HepG2 (cell line): Measurements from ENCODE around the gene UBE3A. TPM values are rescaled to one million over a fixed set of nuclear protein-coding genes. Genes with fewer than 3 reads are reported as not detected.
A peak's percentile ranks its signal among the peaks of the same experiment; 100 is the strongest.

ENCODE experiments used
- DNMT3B ChIP-seq: conservative IDR thresholded peaks from 2 replicates; pipeline ENCODE4 v1.6.1; 2016; ENCODE audit warnings: missing biosample characterization, control low read depth
- FOXA1 ChIP-seq, 2 experiments: fragments of 450-650 bp in 1 of 2; sonication (generic) in 1 of 2; formaldehyde crosslinking in 1 of 2; IDR thresholded peaks; 2 replicates each; pipeline versions ENCODE4 v1.4.0 to v1.6.1; 2016 to 2020; ENCODE audit warnings: missing genetic modification reagents in 1 of 2
- FOXK1 ChIP-seq: sonication (generic); formaldehyde crosslinking; IDR thresholded peaks from 2 replicates; pipeline ENCODE4 v1.4.0; 2020; ENCODE audit warnings: low read depth, missing genetic modification reagents, borderline replicate concordance
- HNRNPK ChIP-seq: fragments of 200-400 bp; formaldehyde crosslinking; IDR thresholded peaks from 2 replicates; pipeline ENCODE4 v1.6.1; 2018; ENCODE audit warnings: low read length, low read depth, moderate library complexity, mild to moderate bottlenecking; ENCODE audit not compliant: poor library complexity, severe bottlenecking
- JDP2 ChIP-seq: sonication (generic); formaldehyde crosslinking; IDR thresholded peaks from 2 replicates; pipeline ENCODE4 v1.8.1; 2022; ENCODE audit warnings: missing genetic modification reagents, borderline replicate concordance
- NR2F6 ChIP-seq, 2 experiments: IDR thresholded peaks; 2 replicates each; pipeline ENCODE4 v1.6.1; 2016; ENCODE audit warnings: antibody characterized with exemption in 1 of 2, mild to moderate bottlenecking in 1 of 2
- RFX3 ChIP-seq: IDR thresholded peaks from 2 replicates; pipeline ENCODE4 v1.6.1; 2016; ENCODE audit warnings: missing biosample characterization, missing genetic modification reagents
- ZFAT ChIP-seq: sonication (generic); formaldehyde crosslinking; conservative IDR thresholded peaks from 2 replicates; pipeline ENCODE4 v1.8.1; 2023; ENCODE audit warnings: missing genetic modification reagents, inconsistent platforms
- ZFP90 ChIP-seq: sonication (generic); formaldehyde crosslinking; IDR thresholded peaks from 2 replicates; pipeline ENCODE4 v1.8.0; 2022; ENCODE audit warnings: missing genetic modification reagents, mild to moderate bottlenecking, inconsistent platforms, borderline replicate concordance
- ZNF296 ChIP-seq: sonication (generic); formaldehyde crosslinking; conservative IDR thresholded peaks from 2 replicates; pipeline ENCODE4 v1.5.0; 2020; ENCODE audit warnings: mild to moderate bottlenecking, missing genetic modification reagents
- ZNF430 ChIP-seq: sonication (generic); formaldehyde crosslinking; IDR thresholded peaks from 2 replicates; pipeline ENCODE4 v1.9.0; 2021; ENCODE audit warnings: mild to moderate bottlenecking, missing genetic modification reagents
- ZNF44 ChIP-seq: sonication (generic); formaldehyde crosslinking; IDR thresholded peaks from 2 replicates; pipeline ENCODE4 v1.5.1; 2020; ENCODE audit warnings: mild to moderate bottlenecking, missing genetic modification reagents
- ZNF441 ChIP-seq: sonication (generic); formaldehyde crosslinking; IDR thresholded peaks from 2 replicates; pipeline ENCODE4 v1.7.0; 2021; ENCODE audit warnings: missing genetic modification reagents, borderline replicate concordance
- polyA plus RNA-seq, 8 experiments: library from polyadenylated mRNA; depleted of rRNA in 3 of 8; stranded (reverse) in 7 of 8; unstranded in 1 of 8; fragments of >200 nt; fragmentation: Illumina TruSeq in 4 of 8; extraction: Trizol in 4 of 8; gene quantifications; 2 replicates each; pipeline versions ENCODE4 v1.2.1 to v1.2.3, GENCODE V29; 2011 to 2016; ENCODE audit warnings: low read depth in 4 of 8, missing spikeins in 1 of 8, mixed read lengths in 1 of 8; ENCODE audit not compliant: insufficient read depth in 1 of 8
- total RNA-seq, 5 experiments: library from RNA; depleted of rRNA; stranded (reverse); fragments of >200 nt; fragmentation: Illumina TruSeq; extraction: Trizol; gene quantifications; 2 replicates each; pipeline ENCODE4 v1.2.3, GENCODE V29; 2016; ENCODE audit warnings: low read depth in 1 of 5
- TF ChIP-seq, protein P1 (sequence below): sonication (generic); formaldehyde crosslinking; IDR thresholded peaks from 2 replicates; pipeline ENCODE4 v1.5.0; 2020; ENCODE audit warnings: mild to moderate bottlenecking, missing genetic modification reagents
- TF ChIP-seq, protein P2 (sequence below), 2 experiments: sonication (generic) in 1 of 2; formaldehyde crosslinking in 1 of 2; IDR thresholded peaks; 2 replicates each; pipeline versions ENCODE4 v1.6.1 to v1.9.0; 2014 to 2022; ENCODE audit warnings: antibody characterized with exemption in 1 of 2, borderline replicate concordance in 1 of 2, inconsistent platforms in 1 of 2, low read depth in 1 of 2, missing genetic modification reagents in 1 of 2
- TF ChIP-seq, protein P3 (sequence below): sonication (generic); formaldehyde crosslinking; IDR thresholded peaks from 2 replicates; pipeline ENCODE4 v1.5.0; 2020; ENCODE audit warnings: missing genetic modification reagents

UBE3A gene
- total and polyA plus RNA-seq, 2 of the 13 experiments (the other 11 are each of a cell fraction or from before 2014, with no cell fraction given) = 17.3 to 80.5 TPM

DNA sequence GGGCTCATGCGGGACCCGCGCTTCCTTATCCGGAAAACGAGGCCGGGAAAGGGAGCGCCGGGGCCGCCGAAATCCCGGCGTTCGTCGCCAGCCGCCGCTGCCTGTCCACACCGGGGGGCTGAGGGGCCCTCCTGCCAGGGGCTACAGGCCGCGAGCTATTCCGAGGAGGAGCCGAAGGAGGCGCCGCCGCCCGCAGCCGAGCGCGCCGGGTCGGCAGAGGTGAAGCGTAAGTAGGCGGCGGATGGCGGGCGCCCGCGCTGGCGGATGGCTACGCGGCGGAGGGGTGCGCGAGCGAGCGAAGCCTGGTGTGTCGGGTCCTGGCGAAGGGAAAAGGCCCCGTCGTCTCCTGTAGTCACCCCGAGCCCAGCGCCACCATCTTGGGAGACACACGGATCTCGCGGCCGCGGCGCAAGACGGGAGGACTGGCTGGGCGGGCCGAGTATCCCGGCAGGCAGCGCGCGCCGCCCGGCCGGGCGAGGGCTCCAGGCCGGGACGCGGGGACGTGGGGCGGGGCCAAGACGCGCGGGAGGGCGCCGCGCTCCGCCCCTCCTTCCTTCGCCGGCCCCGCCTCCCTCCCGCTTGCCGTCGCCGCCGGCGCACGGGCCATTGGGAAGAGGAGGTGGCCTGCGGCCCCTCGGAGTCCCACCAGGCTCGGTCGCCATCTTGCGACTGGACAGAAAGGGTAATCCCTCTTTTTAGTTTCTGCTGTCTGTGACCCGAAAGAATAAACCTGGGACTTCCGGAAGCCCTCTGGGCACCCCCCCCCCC, at the start of gene UBE3A (continued):
- TF ChIP-seq ZFAT (CRISPR knock-in tag) (no peak), ZNF296 (CRISPR knock-in tag) (no peak), ZNF430 (peak; percentile 45; the same call in 1 of the 2 replicates), ZNF44 (no peak), RFX3 (CRISPR knock-in tag) (no peak), FOXK1 (CRISPR knock-in tag) (no peak), FOXA1 (IDR thresholded peaks at IDR 0.05) (no peak), FOXA1 (CRISPR knock-in tag; IDR thresholded peaks at IDR 0.05) (no peak), DNMT3B (CRISPR knock-in tag) (no peak), NR2F6 (IDR thresholded peaks at IDR 0.05) (no peak), NR2F6 (CRISPR knock-in tag; IDR thresholded peaks at IDR 0.05) (no peak), ZFP90 (CRISPR knock-in tag) (no peak), JDP2 (no peak), ZNF441 (CRISPR knock-in tag) (peak; percentile 14), HNRNPK (peak; percentile 27)
- TF ChIP-seq, protein P1, sequence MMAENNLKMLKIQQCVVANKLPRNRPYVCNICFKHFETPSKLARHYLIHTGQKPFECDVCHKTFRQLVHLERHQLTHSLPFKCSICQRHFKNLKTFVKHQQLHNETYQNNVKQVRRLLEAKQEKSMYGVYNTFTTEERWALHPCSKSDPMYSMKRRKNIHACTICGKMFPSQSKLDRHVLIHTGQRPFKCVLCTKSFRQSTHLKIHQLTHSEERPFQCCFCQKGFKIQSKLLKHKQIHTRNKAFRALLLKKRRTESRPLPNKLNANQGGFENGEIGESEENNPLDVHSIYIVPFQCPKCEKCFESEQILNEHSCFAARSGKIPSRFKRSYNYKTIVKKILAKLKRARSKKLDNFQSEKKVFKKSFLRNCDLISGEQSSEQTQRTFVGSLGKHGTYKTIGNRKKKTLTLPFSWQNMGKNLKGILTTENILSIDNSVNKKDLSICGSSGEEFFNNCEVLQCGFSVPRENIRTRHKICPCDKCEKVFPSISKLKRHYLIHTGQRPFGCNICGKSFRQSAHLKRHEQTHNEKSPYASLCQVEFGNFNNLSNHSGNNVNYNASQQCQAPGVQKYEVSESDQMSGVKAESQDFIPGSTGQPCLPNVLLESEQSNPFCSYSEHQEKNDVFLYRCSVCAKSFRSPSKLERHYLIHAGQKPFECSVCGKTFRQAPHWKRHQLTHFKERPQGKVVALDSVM (CRISPR knock-in tag) = no peak
- TF ChIP-seq, protein P2, sequence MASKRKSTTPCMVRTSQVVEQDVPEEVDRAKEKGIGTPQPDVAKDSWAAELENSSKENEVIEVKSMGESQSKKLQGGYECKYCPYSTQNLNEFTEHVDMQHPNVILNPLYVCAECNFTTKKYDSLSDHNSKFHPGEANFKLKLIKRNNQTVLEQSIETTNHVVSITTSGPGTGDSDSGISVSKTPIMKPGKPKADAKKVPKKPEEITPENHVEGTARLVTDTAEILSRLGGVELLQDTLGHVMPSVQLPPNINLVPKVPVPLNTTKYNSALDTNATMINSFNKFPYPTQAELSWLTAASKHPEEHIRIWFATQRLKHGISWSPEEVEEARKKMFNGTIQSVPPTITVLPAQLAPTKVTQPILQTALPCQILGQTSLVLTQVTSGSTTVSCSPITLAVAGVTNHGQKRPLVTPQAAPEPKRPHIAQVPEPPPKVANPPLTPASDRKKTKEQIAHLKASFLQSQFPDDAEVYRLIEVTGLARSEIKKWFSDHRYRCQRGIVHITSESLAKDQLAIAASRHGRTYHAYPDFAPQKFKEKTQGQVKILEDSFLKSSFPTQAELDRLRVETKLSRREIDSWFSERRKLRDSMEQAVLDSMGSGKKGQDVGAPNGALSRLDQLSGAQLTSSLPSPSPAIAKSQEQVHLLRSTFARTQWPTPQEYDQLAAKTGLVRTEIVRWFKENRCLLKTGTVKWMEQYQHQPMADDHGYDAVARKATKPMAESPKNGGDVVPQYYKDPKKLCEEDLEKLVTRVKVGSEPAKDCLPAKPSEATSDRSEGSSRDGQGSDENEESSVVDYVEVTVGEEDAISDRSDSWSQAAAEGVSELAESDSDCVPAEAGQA (IDR thresholded peaks at IDR 0.05; ENCODE audit: low read depth) = peak; percentile 65
- TF ChIP-seq, protein P2 (CRISPR knock-in tag; IDR thresholded peaks at IDR 0.05; ENCODE audit: borderline replicate concordance) = no peak
- TF ChIP-seq, protein P3, sequence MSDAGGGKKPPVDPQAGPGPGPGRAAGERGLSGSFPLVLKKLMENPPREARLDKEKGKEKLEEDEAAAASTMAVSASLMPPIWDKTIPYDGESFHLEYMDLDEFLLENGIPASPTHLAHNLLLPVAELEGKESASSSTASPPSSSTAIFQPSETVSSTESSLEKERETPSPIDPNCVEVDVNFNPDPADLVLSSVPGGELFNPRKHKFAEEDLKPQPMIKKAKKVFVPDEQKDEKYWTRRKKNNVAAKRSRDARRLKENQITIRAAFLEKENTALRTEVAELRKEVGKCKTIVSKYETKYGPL (CRISPR knock-in tag) = no peak; the same call in 1 of the 2 replicates
